Measurements from ENCODE around the gene SMYD1. TPM values are rescaled to one million over a fixed set of nuclear protein-coding genes. Genes with fewer than 3 reads are reported as not detected.

The SMYD1 gene
- total RNA-seq, 1 experiment from 2014 or later, result not detected

DNA sequence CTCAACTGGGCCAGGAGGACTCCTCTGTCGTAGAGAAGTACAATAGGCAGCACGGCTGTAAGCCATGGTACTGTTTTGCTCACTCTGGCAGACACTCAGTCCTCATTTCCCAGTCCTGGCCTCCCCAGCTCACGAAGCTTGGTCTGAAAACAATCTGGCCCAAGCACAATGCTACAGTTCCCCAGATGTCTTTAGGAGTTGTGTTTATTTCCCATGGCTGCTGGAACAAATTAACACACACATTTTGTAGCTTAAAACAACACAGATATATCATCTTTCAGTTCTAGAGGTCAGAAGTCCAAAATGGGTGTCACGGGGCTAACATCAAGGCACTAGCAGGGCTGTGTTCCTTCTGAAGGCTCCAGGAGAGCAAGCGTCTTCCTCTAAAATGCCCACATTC, 47.3 kb downstream of the SMYD1 start:
- no peak for DNase-seq (ENCODE audit: low spot score)
- in situ Hi-C loops (cut with HindIII; ENCODE audit: low sequenced_read_pairs), result no loop called here

DNA sequence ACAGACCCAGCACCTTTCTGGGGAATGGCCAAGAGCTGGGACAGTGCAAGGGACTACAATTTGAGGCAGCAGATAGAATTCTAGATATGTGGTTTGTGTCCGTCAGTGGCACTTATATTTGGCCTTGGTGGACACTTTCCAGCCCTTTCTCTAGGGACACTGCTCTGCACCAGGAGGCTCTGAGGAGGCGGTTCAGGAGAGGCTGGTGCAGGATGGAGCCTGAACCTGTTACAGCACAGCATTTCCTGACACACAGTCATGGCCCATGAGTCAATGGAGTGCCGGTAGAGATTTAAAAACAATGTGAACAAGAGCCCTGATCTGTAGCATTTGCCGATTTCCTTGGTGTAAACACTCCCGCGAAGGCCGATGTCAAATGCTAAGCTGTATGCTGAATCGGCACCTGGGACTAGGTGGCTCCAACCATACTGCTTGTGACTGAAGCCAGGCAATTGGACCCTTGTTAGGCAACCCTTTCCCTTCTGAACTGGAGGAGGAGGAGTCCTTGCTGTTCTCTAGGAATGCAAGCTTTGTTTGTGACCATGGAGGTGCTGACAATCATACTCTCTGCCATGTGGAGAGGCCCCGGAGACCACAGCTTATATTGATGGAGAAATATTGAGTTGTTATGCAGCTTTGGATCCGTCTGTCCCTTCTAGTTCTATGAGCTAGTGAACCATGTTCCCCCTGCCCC, 48.3 kb downstream of the SMYD1 start:
- in situ Hi-C loops (cut with HindIII; ENCODE audit: low sequenced_read_pairs), result no loop called here
- no peak for DNase-seq (ENCODE audit: low spot score)

DNA sequence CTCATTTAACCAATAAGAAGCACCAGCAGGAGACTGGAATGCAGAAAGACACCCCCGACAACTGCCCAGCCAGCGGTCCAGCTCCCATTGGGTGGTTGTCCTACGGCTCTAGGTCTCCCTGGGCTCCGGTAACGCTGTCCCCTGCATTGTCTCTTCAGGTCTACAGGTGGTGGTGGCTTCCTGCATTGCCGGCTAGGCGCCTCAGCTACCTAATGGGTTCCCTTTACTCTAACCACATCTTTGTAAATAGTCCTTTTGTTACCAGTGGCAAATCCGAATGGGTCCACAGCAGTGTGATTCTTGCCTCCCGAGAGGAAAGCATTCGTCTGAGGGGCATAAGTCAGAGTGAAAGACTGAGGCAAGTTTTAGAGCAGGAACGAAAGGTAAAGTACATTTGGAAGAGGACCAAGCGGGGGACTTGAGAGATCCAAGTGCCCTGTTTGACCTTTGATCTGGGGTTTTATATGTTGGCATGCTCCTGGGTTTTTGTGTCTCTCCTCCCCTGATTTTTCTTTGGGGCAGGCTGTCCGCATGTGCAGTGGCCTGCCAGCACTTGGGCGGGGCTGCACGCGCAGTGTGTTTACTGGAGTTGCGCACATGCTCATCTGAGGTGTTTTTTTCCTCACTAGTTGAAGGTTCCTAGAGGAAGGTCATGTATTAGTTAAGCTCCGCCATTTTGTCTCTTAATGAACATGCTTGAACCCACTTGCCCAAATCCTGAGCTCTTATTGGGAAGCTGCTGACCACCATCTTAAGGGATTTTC, 49.2 kb downstream of the SMYD1 start:
- DNase-seq (ENCODE audit: low spot score), result no peak
- in situ Hi-C loops (cut with HindIII; ENCODE audit: low sequenced_read_pairs), result no loop called here

DNA sequence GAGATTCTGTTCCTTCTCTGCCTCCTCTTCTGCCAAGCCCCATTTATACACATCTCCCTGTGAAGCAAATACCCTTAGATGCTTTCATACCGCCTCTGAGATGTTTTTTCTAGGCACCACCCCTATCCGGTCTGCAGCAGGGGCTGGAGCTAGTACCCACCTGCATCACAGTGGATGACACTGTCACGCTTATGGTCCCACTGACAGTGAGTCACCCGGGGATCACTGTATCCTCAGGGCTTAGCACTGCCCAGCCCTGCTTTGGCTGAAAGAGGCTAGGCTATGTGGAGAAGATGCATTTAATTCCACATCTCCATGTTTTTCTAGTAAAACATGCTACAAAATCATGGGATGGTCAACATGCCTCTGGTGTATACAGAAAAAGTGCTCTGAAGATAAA, 50.3 kb downstream of the SMYD1 start:
- in situ Hi-C loops (cut with HindIII; ENCODE audit: low sequenced_read_pairs), result no loop called here
- no peak for DNase-seq (ENCODE audit: low spot score)

DNA sequence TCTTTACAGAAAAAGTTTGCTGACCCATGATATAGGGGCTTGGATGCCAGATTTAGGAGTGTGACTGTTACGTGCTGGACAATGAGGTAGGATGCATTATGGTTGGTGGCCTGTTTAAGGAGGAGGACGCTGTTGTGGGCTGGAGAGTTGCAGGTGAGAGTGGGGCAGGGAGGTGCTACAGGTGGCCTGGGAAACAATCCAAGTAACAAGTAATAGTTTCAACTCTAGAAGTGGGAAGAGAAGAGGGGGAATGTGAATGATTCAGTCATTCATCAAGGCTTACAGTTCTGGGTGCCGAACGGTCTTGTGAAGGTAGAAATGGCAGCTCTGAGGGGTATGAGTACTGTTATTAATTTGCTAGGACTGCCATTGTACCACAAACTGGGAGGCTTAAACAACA, 54.1 kb downstream of the SMYD1 start:
- in situ Hi-C loops (cut with HindIII; ENCODE audit: low sequenced_read_pairs), result no loop called here
- no peak for DNase-seq (ENCODE audit: low spot score)

DNA sequence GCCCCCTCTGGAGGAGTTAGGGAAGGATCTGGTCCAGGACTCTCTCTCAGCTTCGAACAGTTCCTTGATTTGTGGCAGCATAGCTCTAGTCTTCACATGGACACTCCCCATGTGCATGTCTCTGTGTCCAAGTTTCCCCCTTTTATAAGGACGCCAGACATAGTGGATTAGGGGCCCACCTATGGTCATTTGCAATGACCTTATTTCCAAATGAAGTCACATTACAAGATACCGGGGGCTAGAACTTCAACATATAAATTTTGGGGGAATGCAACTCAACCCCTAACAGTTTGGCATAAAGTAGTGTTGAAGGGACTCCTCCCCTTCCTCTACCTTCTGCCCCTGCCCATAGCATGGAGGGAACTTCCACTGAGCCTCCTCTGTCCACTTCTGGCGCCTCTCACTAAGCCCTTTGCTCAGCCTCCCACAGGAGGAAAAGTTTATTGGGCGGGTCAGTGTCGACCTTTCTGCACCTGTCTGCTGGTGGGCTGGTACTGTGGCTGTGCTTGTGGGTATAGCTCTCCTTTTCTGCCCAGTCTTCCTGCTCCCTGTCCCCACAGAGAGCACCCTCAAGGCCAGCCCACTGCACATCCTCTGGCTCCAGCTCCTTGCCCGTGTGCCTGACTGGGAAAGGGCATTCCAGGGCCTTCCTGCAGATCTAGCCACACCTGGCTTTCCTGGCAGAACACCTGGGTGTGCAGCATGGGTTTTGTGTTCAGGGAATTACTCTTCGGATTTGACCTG, 54.7 kb downstream of the SMYD1 start:
- in situ Hi-C loops (cut with HindIII; ENCODE audit: low sequenced_read_pairs), result no loop called here

DNA sequence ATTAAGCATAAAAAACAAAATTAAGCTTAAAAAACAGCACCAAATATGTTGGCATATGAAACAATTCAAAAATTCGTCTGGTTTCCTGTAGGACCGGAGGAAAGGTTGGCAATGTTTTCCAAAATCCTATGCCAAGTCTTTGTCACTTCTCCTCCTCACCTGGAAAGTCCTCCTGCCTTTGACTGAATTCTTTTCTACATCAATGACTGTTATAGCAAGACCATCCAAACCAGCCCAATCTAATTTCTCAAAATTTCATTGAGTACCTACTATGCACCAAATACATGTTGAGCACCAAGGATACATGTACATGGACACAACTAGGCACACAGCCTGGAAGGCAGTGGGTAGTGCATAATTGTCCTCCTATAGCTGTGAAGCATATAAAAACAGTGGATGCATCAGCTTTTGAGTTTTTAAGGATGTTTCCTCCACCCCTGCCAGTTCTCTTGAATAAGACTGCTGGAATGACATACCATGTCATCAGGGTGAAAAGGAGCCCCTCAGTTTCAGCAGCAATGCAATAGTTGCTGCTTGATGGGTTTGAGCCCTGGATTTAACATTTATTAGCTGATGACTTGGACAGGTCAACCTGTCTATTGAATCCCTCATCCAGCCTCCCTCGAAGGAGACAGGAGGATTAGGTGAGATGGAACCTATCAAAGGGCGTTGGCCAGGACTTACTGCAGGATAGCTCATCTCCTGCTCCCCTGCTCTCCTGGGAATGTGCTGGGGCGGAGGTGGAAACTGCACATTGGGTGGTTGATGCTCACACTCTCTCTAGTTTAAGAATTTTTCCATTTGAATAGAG, 55.7 kb downstream of the SMYD1 start:
- in situ Hi-C loops (cut with HindIII; ENCODE audit: low sequenced_read_pairs), result no loop called here
- no peak for DNase-seq (ENCODE audit: low spot score)

More for the DNA sequence above, 54.7 kb downstream of the SMYD1 start:
- DNase-seq (ENCODE audit: low spot score), result no peak

DNA sequence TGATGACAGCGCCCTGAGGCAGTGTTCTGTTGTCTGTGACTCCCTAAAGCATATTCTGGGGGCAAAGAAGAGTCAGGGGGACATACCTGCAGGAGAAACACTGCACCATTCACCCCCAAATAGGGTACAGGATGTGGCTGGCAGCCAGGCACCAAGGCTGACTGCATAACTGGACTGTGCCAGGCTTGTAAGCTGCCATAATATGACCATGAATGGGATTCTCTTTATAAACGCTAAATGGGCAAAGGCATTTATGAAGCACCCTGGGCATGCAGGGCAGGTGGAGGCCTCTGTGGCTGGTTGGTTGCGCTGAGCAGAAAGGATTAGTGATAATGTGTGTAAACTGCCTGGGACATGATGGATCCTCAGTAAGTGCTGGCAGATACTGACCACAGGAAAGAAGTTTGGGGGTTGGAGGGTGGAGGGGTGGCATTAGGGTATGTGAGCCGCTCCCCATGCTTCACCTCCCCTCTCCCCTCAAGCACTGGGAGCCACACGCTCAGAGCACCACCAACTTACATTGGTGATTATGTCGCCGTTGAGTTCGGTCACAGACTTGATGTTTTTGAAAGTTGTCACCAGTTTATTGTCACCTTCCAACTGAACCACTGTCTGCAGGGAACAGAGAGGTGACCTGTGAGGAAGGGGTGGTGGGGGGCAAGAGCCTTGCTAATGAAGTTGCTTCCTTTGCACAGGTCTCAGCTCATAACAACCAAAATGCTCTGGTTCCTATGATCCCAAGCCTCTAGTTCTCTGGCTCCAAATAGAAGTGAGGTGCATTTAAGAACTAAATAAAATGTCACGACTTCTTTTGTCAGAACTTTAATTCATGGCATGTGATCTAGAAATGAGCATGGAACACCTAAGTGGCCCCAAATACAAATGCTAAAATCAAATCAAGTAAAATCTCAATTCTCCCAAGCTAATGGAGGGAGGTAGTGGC, 56.6 kb downstream of the SMYD1 start:
- in situ Hi-C loops (cut with HindIII; ENCODE audit: low sequenced_read_pairs), result no loop called here
- DNase-seq (ENCODE audit: low spot score), result no peak

DNA sequence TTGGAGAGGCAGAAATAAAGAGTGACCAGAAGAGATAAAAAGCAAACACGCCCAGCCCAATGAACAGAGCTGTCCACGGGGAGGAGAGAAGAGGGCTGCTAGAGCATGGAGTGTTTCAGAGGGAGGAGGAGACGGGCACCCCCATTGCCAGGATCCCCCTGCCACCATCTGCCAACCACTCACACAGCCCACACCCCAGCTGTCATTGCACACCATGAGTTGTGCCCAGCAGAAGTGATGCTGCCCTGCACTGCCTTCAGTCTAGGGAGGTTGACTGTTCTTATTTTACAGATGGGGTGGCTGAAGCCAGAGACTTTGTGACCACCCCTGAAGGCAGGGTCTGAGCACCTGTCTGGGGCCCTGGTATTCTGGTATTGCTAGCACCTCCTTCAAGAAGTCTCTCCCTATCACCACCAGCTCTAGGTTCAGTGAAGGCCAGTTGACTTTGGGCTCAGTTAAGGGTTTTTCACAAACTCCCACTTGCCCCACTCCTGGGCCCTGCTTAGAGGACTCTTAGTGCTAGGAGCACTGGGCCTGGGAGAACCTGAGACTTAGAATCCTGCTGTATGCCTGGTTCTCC, 57.8 kb downstream of the SMYD1 start:
- in situ Hi-C loops (cut with HindIII; ENCODE audit: low sequenced_read_pairs), result no loop called here
- DNase-seq (ENCODE audit: low spot score), result no peak

DNA sequence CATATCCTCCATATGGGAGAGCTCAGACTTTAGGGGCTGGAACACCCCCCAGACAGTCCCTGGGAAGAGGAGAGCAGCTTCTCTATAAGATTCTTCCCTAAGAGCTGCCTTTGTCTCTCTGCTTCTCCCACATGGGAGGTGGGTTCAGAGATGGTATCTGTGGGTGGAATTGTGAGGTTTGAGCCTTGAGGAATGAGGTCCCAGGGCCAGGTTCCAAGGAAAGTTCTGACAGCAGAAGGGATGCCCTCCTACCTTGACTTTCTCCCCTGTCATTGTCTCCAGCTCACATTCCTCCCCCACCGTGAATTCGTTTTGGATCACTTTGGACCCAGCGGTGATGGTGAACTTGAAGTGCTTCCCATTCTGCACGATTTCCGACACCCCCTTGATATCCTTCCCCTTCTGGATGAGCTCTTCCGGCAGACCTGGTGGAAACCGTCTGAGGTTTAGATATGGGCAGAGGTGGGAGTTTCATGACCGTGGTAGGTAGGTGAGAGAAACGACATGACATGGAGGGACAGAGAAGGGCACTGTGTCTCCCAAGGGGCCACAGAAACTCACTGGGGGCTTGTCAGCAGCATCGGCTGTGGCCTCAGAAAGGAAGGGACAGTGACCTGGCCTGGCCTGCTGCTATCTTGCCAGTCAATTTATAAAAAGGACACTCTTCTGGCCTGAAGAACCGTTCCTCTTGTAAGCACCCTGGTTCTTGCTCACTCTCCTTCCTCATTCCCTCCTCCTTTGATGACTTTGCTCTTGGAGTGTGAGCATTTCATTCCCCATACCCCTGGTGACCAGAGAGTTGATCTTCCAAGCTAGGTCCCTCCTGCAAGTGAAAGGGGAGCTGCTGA, 58.5 kb downstream of the SMYD1 start:
- in situ Hi-C loops (cut with HindIII; ENCODE audit: low sequenced_read_pairs), result no loop called here

DNA sequence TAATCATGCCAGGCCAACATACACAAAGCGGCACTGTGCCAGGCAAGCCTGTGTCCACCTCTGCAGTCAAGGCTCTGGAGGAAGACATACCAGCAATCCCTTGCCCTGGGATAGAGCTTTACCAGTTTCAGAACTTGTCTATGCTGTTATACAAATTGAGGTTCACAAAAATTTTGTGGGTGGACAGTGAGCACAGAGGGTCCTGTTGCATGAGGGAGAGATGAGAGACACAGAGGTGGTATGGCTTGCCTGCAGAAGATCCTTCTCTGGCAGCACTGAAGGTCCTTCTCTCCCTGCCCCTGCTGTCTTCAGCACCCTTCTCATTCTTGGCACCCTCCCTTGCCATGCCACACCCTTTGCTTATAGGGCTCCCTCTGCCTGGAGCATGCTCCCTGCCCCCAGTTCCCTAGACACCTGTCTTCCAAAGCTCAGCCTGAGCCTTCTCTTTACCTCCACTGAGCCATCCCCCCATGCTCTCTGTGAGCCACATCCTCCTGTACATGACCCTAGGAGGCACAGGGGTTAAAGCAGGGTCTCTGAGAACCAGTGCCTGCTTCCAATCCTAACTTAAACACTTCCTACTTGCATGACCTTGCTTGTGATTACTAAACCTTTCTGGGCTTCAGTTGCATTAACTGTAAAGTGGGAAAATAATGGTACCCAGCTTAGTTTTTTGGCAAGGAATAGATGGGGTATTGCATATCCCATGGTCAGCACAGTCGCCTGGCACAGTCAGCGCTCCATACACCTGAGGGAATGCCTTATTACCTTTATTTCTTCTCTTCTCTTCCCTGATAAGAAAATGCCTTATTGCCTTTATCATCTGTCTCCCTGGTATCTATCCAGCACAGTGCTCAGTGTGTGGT, 59.4 kb downstream of the SMYD1 start:
- in situ Hi-C loops (cut with HindIII; ENCODE audit: low sequenced_read_pairs), result no loop called here

More for the DNA sequence above, 58.5 kb downstream of the SMYD1 start:
- no peak for DNase-seq (ENCODE audit: low spot score)

DNA sequence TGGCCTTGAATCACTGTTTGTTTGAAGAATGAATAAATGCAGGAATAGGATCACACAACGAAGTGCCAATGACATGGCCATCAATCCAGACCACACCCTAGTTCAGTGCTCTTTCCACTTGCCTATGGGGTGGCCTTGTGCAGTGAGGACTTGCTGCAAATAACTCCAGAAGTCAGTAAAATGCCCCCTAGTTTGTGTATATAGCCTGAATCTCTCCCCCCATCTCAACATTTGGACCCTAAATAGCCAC, 59.9 kb downstream of the SMYD1 start:
- no peak for DNase-seq (ENCODE audit: low spot score)
- in situ Hi-C loops (cut with HindIII; ENCODE audit: low sequenced_read_pairs), result no loop called here

More for the DNA sequence above, 59.4 kb downstream of the SMYD1 start:
- no peak for DNase-seq (ENCODE audit: low spot score)

DNA sequence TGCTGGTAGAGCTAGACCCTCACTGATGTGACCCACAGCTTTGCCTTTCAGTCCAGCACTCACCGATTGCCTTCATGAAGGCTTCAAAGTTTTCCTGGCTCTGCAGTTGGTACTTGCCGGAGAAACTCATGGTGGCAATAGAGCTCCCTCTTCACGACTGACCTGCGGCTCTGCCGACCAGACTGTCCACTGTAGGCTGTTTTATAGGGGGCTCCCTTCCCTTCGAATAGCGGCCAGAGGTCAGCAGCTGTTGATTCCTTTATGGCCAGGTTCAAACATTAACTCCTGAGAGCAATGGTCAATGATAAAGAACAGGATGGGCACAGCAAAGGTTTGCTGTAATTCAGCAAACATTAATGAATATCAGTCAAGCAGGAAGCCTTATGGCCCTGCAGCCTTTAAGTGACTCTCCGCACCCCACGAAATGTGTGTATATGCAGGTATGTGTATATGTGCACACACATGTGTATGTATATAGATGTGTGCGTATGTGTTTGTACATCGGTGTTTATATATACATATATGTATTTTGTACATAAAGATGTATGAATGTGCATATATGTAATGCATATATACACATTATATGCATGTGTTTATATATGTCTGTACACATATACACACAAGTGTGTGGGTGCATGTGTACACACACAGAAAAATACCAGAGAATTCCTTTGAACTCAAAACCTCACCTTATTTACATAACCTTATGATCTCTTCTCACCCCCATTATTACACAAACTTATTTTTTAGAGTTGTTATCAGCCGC, 60.4 kb downstream of the SMYD1 start, which contains the start of gene FABP1:
Gene FABP1 (minus strand): TSS at position 175 of the 766 bp plus-strand sequence. CDS start 45 bp downstream, at position 130.
- in situ Hi-C loops (cut with HindIII; ENCODE audit: low sequenced_read_pairs), result no loop called here
- DNase-seq (ENCODE audit: low spot score), result no peak

DNA sequence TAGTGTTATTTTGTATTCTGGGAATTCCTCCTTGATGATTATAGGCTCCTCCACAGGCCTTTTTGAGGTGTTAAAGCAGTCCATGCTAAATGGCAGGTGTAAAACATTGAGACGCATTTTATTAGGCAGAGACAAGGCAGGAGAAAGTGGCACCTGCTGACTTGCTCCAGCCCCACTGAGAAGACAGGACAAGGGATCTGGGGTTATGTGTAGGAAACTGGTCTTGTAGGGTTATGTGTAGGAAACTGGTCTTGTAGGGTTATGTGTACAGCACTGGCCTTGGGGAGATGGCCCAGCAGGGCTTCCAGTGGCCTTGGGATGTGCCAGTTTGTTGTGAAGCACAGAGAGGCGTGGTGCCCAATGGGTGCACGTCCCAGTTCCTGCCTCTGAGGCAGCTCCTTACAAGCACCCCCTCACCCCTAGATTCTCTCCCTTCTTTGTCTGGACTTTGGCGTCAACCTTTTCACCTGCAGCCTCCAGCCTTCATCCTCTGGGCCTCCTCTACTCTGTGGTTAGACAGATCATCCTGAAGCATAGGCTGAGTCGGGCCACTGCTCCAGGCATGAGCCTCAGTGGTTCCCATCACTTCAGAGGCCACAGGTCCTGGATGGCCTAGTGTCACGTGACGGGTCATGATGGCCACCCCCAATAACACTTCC, 61.2 kb downstream of the SMYD1 start:
- in situ Hi-C loops (cut with HindIII; ENCODE audit: low sequenced_read_pairs), result no loop called here
- no peak for DNase-seq (ENCODE audit: low spot score)

DNA sequence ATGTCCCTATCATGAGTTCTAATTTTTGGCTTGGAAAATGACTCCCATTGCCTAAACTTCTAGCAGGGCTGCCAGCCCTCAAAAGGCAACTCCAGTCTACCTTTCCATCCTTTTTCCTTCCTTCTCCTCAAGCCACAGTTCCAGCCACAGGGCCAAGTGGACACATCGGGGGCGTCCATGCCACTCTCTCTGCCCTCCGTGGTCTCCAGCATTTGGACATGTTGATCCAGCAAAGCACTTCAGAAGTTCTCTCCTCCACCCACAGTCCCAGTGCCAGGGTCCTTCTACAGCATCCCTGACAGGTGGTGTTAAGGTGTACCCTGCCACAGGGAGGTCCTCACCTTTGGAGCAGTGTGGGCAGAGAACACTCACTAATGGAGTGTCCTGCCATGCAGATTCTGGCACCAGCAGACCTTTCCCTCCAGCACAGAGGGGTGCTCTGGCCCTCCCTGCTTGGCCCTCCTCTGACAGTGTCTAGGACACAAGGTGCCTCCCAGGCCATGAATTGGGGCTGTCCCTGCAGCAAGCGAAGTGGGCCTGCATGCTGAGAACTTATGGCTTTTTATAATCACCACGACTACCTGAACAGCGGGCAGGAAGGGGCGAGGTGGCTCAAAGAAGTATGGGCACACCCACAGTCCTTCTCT, 61.8 kb downstream of the SMYD1 start:
- in situ Hi-C loops (cut with HindIII; ENCODE audit: low sequenced_read_pairs), result no loop called here
- DNase-seq (ENCODE audit: low spot score), result no peak
